Small intestine (tissue), 7 donors: ENCODE data around the gene MOCS3. TPM values are rescaled to one million over a fixed set of nuclear protein-coding genes. Genes with fewer than 3 reads are reported as not detected.
A peak's percentile ranks its signal among the peaks of the same experiment; 100 is the strongest.

Source experiments
- DNase-seq, 2 donors: peaks; one replicate each; pipeline versions ENCODE4 v3.0.0 to v3.0.0-alpha.2; 2013
- FAIRE-seq: peaks from 2 replicates; lab custom pipeline; 2012; peaks lifted over from hg19 to GRCh38; lab: Jason Lieb, UNC
- H3K27ac ChIP-seq, 3 donors: one replicate each; pipeline ENCODE4 v1.5.1; 2013; ENCODE audit warnings: low read length in 2 of 3, mild to moderate bottlenecking in 2 of 3, control low read depth in 1 of 3, inconsistent platforms in 1 of 3, low read depth in 1 of 3, moderate library complexity in 1 of 3
- H3K27me3 ChIP-seq, 3 donors: one replicate each; pipeline ENCODE4 v1.6.1; 2013; ENCODE audit warnings: low read length in 3 of 3, inconsistent platforms in 1 of 3; ENCODE audit not compliant: control insufficient read depth in 3 of 3, insufficient read depth in 3 of 3
- H3K36me3 ChIP-seq, 3 donors: one replicate each; pipeline ENCODE4 v1.6.1; 2013; ENCODE audit warnings: low read length in 3 of 3, inconsistent platforms in 1 of 3, low read depth in 1 of 3, mild to moderate bottlenecking in 1 of 3, moderate library complexity in 1 of 3; ENCODE audit not compliant: control insufficient read depth in 3 of 3, insufficient read depth in 2 of 3
- H3K4me1 ChIP-seq, 3 donors: one replicate each; pipeline ENCODE4 v1.6.1; 2013; ENCODE audit warnings: low read length in 2 of 3, inconsistent platforms in 1 of 3, low read depth in 1 of 3, mild to moderate bottlenecking in 1 of 3, moderate library complexity in 1 of 3; ENCODE audit not compliant: control insufficient read depth in 3 of 3, insufficient read depth in 2 of 3
- H3K4me3 ChIP-seq, 3 donors: one replicate each; pipeline ENCODE4 v1.5.1; 2013; ENCODE audit warnings: low read length in 3 of 3, control low read depth in 1 of 3, inconsistent platforms in 1 of 3, low read depth in 1 of 3, mild to moderate bottlenecking in 1 of 3, moderate library complexity in 1 of 3
- H3K9me3 ChIP-seq, 2 donors: one replicate each; pipeline ENCODE4 v1.6.1; 2013; ENCODE audit warnings: low read depth in 1 of 2, low read length in 1 of 2; ENCODE audit not compliant: control insufficient read depth in 2 of 2, insufficient read depth in 1 of 2
- WGBS, 3 donors: extraction: QIAGEN DNeasy Blood & Tissue Kit; methylation state at CpG; one replicate each; pipeline ENCODE4 v1.1.7; 2013; 5-methylcytosine and 5-hydroxymethylcytosine counted together
- polyA plus RNA-seq, 4 donors: library from polyadenylated mRNA; stranded (reverse) in 3 of 4; unstranded in 1 of 4; fragments of 200-250 nt in 3 of 4; fragments of 120-200 nt in 1 of 4; gene quantifications; one replicate each; pipeline versions ENCODE4 v1.2.1 to v1.2.3, GENCODE V29; 2013
- donor health status: healthy with polysubstance abuse.
- donor health status: control.
- donor health status: control.
- donor health status: Bipolar disorder and iron deficiency.
- donor health status: healthy.

MOCS3 gene
- polyA plus RNA-seq, 4 donors: 2.2 to 4.7 (median 2.9) TPM

DNA sequence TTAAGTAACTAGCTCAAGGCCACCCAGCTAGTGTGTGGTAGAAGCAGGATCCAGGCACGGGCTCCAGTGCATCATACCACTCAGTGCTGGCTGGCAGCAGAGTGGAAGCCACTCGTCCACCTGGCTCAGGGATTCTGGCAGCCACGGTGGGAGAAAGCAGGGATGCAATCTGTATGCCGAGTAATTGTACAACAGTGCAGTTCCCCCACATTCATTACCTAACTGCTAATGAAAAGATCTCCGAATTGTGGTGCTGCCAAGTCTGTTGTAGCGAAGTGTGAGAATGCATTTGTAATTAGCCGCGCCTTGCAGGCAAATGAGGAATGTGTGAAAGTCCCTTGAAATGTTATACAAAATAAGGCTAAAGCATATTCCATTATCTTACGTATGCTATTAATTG, 35.3 kb downstream of the MOCS3 start:
- Histone ChIP-seq H3K4me1 (peaks cover 0 to 20% (median 0%) of the 10 kb centered on the region in 3 donors), H3K36me3 (no peaks in the 10 kb centered on the region), H3K27me3 (peaks cover 0 to 16% (median 2%) of the 10 kb centered on the region in 3 donors), H3K27ac (no peak overlapping the region), H3K9me3 (peaks cover 0 to 5% of the 10 kb centered on the region in 2 donors), H3K4me3 (no peak overlapping the region)
- DNase-seq (no peak), FAIRE-seq (no peak)
- 72 to 83% (median 82%) methylated on average over 9 of the region's 9 CpGs for WGBS, 3 donors

DNA sequence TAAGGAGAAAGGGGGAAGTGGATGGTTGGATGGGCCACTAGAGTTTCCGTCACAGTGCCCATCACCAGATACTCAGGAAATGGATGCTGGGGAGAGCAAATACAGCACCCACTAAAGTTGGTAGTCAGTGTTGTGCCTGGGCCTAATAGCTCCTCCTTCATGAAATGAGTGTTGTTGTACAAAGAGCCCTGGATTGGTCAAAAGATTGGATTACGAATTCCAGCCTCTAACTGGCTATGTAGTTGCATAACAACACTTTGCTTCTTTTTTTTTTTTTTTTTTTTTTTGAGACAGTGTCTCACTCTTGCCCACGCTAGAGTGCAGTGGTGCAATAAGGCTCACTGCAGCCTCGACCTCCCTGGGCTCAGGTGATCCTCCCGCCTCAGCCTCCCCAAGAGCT, 36.9 kb downstream of the MOCS3 start:
- Histone ChIP-seq H3K36me3 (no peaks in the 10 kb centered on the region), H3K27ac (no peak overlapping the region), H3K4me1 (peaks cover 0 to 20% (median 0%) of the 10 kb centered on the region in 3 donors), H3K27me3 (peaks cover 0 to 13% (median 2%) of the 10 kb centered on the region in 3 donors), H3K4me3 (no peak overlapping the region), H3K9me3 (peaks cover 0 to 5% of the 10 kb centered on the region in 2 donors)
- no peak for DNase-seq
- 76 to 88% (median 80%) methylated on average over 5 of the region's 5 CpGs for WGBS, 3 donors
- no peak for FAIRE-seq

DNA sequence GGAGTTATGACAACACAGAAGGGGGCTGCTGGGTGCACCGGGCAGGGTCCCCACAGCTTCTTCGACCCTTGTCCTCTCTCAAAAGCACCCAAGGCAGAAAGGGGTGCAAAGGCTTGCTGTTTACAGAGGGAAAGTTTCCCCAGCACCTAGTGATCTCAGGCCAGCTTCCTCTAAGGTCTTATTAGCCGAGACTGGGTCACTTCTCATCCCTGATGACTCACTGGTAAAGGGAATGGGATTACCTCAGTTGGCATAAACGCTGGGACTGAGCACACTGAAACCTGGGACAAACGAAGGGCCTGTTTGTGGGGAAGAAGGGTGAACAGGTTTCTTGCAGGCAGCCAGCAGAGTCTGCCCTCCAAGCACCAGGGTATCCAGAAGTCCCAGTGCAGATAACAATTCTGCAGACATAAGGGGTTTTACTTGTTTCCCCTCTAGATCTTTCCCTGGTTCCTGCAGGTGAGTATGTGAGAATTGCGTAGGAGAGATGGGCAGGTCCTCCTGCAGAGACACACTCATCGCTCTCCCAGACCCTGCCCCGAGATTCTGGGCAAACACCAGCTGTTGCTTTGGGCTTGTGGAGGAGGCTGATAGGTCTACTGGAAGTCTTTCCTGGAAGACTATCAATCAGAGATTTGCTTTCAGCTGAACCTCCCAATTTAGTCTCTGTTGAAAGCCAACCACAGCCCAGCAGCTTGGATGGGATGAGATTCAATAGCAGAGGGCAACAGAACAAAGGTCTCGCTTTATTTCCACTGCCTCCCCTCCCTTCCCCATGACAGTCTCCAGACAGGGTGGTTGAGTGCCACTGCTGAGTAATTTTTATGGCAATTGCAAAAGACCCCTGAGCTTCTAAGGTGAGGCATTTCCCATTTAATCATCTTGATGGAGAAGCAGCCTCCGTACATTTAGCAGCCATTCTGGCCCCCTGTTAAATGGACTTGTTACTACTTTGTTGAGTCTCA, 38.6 kb downstream of the MOCS3 start:
- no peak for FAIRE-seq
- H3K4me1 ChIP-seq: peaks cover 0 to 18% (median 0%) of the 10 kb centered on the region in 3 donors
- H3K9me3 ChIP-seq: peaks cover 0 to 5% of the 10 kb centered on the region in 2 donors
- peak in 1 of 2 donors; percentile 51 for DNase-seq
- H3K36me3 ChIP-seq: peaks cover 0 to 3% (median 0%) of the 10 kb centered on the region in 3 donors
- 22 to 44% (median 33%) methylated on average over 10 of the region's 10 CpGs for WGBS, 3 donors
- no peak overlapping the region for H3K4me3 ChIP-seq
- peak overlapping the region in 1 of 3 donors; percentile 35 for H3K27ac ChIP-seq
- H3K27me3 ChIP-seq: peaks cover 0 to 13% (median 0%) of the 10 kb centered on the region in 3 donors

DNA sequence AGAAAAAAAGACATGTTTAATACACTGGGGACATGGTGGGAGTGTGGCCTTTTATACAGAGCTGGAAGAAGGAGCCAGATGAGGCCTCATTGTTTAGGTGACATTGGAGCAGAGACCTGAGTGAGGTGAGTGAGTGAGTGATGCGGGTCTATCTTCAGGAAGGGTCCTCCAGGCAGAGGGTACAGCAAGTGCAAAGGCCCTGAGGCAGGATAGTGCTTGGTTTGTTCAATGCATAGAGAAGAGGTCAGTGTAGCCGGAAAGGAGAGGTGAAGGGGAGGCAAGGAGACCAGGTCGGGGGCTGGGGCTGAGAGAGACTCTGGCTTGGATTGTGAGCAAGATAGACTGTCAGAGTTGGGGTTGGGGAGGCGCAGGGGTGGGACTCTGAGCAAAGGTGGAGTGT, 40.7 kb downstream of the MOCS3 start:
- 85 to 91% (median 89%) methylated on average over 4 of the region's 4 CpGs for WGBS, 3 donors
- FAIRE-seq (no peak), DNase-seq (no peak)
- Histone ChIP-seq H3K4me1 (peaks cover 0 to 12% (median 0%) of the 10 kb centered on the region in 3 donors), H3K4me3 (no peak overlapping the region), H3K27ac (no peak overlapping the region), H3K27me3 (peaks cover 0 to 17% (median 2%) of the 10 kb centered on the region in 3 donors), H3K36me3 (peaks cover 0 to 18% (median 0%) of the 10 kb centered on the region in 3 donors), H3K9me3 (no peaks in the 10 kb centered on the region)

DNA sequence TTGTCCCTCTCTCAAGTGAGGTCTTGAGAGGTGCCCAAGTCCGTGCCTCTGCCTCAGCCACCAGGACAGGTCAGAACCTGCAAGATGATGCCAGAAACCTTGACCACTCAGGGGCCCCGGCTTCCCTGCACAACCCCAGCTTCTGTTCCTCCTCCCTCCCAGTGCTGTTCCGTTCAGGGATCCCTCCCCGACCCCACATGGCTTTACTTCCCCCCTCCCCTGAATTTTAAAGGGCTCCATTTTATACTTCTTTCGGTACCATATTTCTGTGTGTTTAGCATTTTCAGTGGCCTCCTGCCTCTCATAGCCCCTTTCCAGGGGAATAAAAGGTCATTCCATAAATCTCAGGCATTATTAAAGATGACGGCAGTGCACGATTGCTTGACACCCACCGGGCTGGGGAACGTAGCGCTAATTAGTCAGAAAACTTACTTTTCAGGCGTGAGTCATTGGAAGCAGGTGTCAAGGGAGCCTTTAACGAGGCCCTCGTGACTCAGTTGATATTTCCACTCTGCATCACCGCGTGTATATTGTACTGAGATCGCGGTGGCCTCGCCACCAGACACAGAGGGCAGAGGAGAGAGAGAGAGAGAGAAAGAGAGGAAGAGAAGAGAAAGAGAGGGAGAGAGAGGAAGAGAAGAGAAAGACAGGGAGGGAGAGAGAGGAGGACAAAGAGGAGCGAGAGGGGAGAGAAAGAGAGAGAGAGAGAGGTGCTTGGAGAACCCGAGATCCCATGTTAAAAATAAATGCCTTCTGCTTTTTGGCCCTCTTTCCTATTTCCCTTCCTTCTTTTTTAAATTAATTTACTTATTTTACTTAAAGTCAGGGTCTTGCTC, 43.0 kb downstream of the MOCS3 start:
- H3K9me3 ChIP-seq: no peaks in the 10 kb centered on the region
- WGBS, 3 donors: 73 to 79% (median 77%) methylated on average over 20 of the region's 20 CpGs
- H3K36me3 ChIP-seq: peaks cover 0 to 31% (median 0%) of the 10 kb centered on the region in 3 donors
- H3K4me3 ChIP-seq: no peak overlapping the region
- peaks cover 0 to 10% (median 0%) of the 10 kb centered on the region in 3 donors for H3K4me1 ChIP-seq
- no peak overlapping the region for H3K27ac ChIP-seq
- H3K27me3 ChIP-seq: peaks cover 0 to 10% (median 2%) of the 10 kb centered on the region in 3 donors
- FAIRE-seq (no peak), DNase-seq (no peak)

DNA sequence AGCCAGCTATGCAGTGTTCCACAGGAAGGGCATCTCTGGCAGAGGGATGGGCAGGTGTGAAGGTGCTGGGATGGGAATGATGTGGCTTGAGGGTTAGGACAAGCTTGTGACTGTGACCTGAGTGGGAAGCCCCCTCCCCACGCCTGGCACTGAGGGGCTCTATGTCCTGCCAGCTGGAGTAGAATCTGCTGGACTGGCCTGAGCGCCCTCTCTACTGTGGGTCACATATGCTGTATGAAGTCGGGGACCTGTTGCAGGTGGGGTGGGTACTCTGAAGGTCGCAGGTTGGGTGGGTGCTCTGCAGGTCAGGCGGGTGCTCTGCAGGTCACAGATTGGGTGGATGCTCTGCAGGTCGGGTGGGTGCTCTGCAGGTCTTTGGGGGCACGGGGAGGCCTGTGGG, 44.0 kb downstream of the MOCS3 start:
- no peak for FAIRE-seq
- 56 to 77% (median 57%) methylated on average over 7 of the region's 7 CpGs for WGBS, 3 donors
- Histone ChIP-seq H3K27me3 (peaks cover 0 to 5% (median 2%) of the 10 kb centered on the region in 3 donors), H3K4me1 (peaks cover 0 to 1% (median 0%) of the 10 kb centered on the region in 3 donors), H3K36me3 (peaks cover 0 to 35% (median 0%) of the 10 kb centered on the region in 3 donors), H3K9me3 (no peaks in the 10 kb centered on the region), H3K27ac (no peak overlapping the region), H3K4me3 (no peak overlapping the region)
- DNase-seq: no peak

DNA sequence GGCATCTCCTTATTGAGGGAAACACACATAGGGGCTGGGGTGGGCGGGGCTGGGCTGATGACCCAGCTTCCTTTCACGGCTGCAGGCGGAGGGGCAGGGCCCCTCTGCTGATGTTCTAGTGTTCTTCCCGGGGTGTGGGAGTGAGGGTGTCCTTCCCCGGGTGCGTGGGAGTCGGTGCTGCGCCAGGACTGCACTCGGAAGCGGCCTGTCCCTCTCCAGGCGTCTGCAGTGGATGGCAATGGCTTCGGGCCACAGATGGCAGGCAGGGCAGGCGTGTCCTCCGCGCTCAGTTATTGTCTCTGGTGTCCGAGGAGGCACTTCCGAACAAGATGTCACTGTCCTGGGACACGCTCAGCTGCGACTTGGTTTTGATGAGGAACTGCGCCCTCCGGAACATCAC, 45.1 kb downstream of the MOCS3 start:
- DNase-seq (no peak), FAIRE-seq (no peak)
- Histone ChIP-seq H3K27me3 (peaks cover 0 to 5% (median 2%) of the 10 kb centered on the region in 3 donors), H3K36me3 (peaks cover 0 to 35% (median 0%) of the 10 kb centered on the region in 3 donors), H3K4me1 (peaks cover 0 to 8% (median 0%) of the 10 kb centered on the region in 3 donors), H3K27ac (no peak overlapping the region), H3K4me3 (no peak overlapping the region), H3K9me3 (no peaks in the 10 kb centered on the region)
- 78 to 81% (median 79%) methylated on average over 21 of the region's 21 CpGs for WGBS, 3 donors

DNA sequence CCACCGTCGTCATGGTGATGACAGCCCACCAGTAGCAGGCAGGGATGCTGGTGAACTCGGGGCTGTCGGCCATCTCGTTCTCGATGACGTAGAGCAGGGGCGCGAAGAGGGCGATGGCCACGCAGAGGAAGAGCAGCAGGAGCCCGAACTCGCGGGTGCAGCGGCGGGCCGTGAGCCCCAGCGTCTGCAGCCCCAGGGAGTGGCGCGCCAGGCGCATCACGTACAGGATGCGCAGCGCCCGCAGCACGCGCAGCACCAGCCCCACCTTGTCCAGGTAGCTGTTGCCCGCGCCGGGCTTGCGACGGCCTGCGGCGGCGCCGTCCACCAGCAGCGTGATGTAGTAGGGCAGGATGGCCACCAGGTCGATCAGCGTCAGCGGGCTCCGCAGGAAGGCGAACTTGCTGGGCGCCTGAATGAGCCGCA, 45.7 kb downstream of the MOCS3 start:
- H3K36me3 ChIP-seq: peaks cover 0 to 37% (median 0%) of the 10 kb centered on the region in 3 donors
- no peaks in the 10 kb centered on the region for H3K9me3 ChIP-seq
- DNase-seq: no peak
- peaks cover 0 to 5% (median 2%) of the 10 kb centered on the region in 3 donors for H3K27me3 ChIP-seq
- H3K27ac ChIP-seq: no peak overlapping the region
- FAIRE-seq: no peak
- 94 to 95% (median 94%) methylated on average over 37 to 44 of the region's 44 CpGs for whole genome bisulfite sequencing, 3 donors
- H3K4me1 ChIP-seq: peaks cover 0 to 14% (median 0%) of the 10 kb centered on the region in 3 donors
- no peak overlapping the region for H3K4me3 ChIP-seq
